Sigmoid colon (tissue), 4 donors: ENCODE measurements around the gene GPR25.

Experiments used
- CTCF ChIP-seq, 4 experiments: fragments of 450-650 bp in 3 of 4; fragments of 200-600 bp in 1 of 4; IDR thresholded peaks; one replicate each; pipeline ENCODE4 v1.5.1; 2016 to 2019; ENCODE audit warnings: antibody characterized with exemption in 4 of 4, mild to moderate bottlenecking in 3 of 4, moderate library complexity in 2 of 4
- EP300 ChIP-seq, 4 donors: sonication (generic); formaldehyde crosslinking; IDR thresholded peaks; one replicate each; pipeline ENCODE4 v1.6.1; 2017; ENCODE audit warnings: antibody characterized with exemption in 4 of 4
- POLR2A ChIP-seq, 2 donors: fragments of 450-650 bp; IDR thresholded peaks; one replicate each; pipeline ENCODE4 v1.6.1; 2016; ENCODE audit warnings: antibody characterized with exemption in 2 of 2, mild to moderate bottlenecking in 2 of 2, moderate library complexity in 2 of 2
- POLR2AphosphoS5 ChIP-seq, 4 donors: sonication (generic); formaldehyde crosslinking; IDR thresholded peaks; one replicate each; pipeline ENCODE4 v1.6.1; 2017; ENCODE audit warnings: antibody characterized with exemption in 4 of 4

- no peak for TF ChIP-seq CTCF (IDR thresholded peaks at IDR 0.05)
- no peak for TF ChIP-seq POLR2A (IDR thresholded peaks at IDR 0.05)
- TF ChIP-seq EP300 (IDR thresholded peaks at IDR 0.05): no peak
- no peak for TF ChIP-seq POLR2AphosphoS5 (IDR thresholded peaks at IDR 0.05)
Measured at GRCh38 chr1:200923601-200924000, 50.8 kb downstream of the GPR25 start.
